Activated T-cell treated with anti-CD3 and anti-CD28 coated beads, Interleukin-2, amount 50 U/mL, for 4 hours (primary cell): Measurements from ENCODE around the gene ILDR1. TPM values are rescaled to one million over a fixed set of nuclear protein-coding genes. Genes with fewer than 3 reads are reported as not detected.
"Not testable (repeated sequence)": the region's sequence is repeated elsewhere in the genome, so short reads cannot be mapped to it uniquely, and the experiment has no call there.

Experiments
- ATAC-seq, 2 donors: fragments of 200-7000 bp; cut with Tn5 transposase; one replicate each; pipeline ENCODE4 v1.10.0; 2021
- DNase-seq: peaks from one replicate; pipeline ENCODE4 v3.0.0-alpha.2; 2020
- H3K27me3 Mint-ChIP-seq: one replicate; pipeline ENCODE4 v1.8.0; 2021; ENCODE audit warnings: low read depth, mixed read lengths
- H3K36me3 Mint-ChIP-seq: one replicate; pipeline ENCODE4 v1.8.0; 2022; ENCODE audit warnings: mixed read lengths; ENCODE audit not compliant: insufficient read depth
- H3K4me1 Mint-ChIP-seq: one replicate; pipeline ENCODE4 v1.8.0; 2021; ENCODE audit warnings: low read depth, mixed read lengths
- H3K4me3 Mint-ChIP-seq: one replicate; pipeline ENCODE4 v1.8.0; 2021; ENCODE audit warnings: mild to moderate bottlenecking, moderate library complexity, mixed read lengths
- H3K9me3 Mint-ChIP-seq: one replicate; pipeline ENCODE4 v1.8.0; 2021; ENCODE audit warnings: mixed read lengths
- total RNA-seq, 3 donors: library from RNA; stranded (reverse); gene quantifications; one replicate each; pipeline ENCODE4 v1.2.1, GENCODE V29; 2021

ILDR1 gene
- total RNA-seq, 3 donors from 2014 or later = 0.18 TPM; not detected in 2

DNA sequence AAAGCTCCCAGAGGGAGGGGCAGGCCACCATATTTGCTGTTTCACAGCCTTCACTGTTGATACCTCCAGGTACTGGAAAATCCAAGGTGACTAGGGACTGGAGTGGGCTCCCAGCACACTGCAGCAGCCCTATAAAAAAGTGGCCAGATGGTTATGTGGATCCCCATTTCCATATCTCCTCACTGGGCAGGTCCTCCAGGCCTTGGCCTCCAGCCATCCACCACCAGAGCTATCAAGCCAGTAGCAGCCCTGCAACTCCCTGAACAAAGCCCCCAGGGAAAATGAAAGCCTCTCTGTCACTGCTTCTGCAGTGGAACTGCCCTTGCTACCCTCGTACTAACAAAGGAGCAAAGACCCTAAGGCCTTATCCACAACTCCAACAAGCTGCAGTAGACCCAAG lies 58.4 kb downstream of the ILDR1 start:
- H3K4me1 Mint-ChIP-seq = no peaks in the 10 kb centered on the region
- peaks cover 4% of the 10 kb centered on the region for H3K27me3 Mint-ChIP-seq
- no peak for DNase-seq
- no peaks in the 10 kb centered on the region for H3K36me3 Mint-ChIP-seq
- H3K4me3 Mint-ChIP-seq = no peak overlapping the region
- no peaks in the 10 kb centered on the region for H3K9me3 Mint-ChIP-seq
- ATAC-seq = no peak

DNA sequence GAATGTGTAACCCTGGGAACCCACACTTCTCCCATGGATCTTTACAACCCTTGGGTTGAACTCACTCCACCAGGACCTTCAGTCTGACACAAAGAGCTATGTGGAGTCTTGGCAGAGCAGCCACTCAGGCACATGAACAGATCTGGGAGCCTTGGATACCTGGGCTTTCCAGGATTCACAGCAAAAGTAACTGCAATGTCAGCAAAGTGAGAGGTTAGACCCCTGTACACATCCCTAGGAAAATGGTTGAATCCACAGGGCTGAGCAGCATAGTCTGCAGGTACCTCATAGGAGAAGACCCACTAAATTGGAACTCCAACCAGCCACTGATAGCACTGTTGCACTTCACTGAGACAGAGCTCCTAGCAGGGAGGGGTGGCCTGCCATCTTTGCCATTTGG lies 59.6 kb downstream of the ILDR1 start:
- ATAC-seq (no peak), DNase-seq (no peak)
- Mint-ChIP-seq H3K9me3 (no peaks in the 10 kb centered on the region), H3K4me3 (no peak overlapping the region), H3K4me1 (no peaks in the 10 kb centered on the region), H3K36me3 (no peaks in the 10 kb centered on the region), H3K27me3 (peaks cover 4% of the 10 kb centered on the region)

DNA sequence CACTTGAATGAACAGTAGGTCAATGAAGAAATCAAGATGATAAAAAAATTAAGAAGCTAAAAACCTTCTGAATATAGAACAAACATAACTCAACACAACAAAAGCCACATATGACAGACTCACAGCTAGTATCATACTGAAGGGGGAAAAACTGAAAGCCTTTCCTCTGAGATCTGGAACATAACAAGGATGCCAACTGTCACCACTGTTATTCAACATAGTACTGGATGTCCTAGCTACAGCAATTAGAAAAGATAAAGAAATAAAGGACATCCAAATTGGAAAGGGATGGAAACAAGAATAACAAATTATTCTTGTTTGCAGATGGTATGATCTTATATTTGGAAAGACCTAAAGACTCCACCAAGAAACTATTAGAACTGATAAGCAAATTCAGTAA lies 60.8 kb downstream of the ILDR1 start:
- no peaks in the 10 kb centered on the region for H3K9me3 Mint-ChIP-seq
- H3K4me3 Mint-ChIP-seq = no peak overlapping the region
- H3K27me3 Mint-ChIP-seq = peaks cover 4% of the 10 kb centered on the region
- H3K4me1 Mint-ChIP-seq = no peaks in the 10 kb centered on the region
- ATAC-seq (no peak), DNase-seq (no peak)
- no peaks in the 10 kb centered on the region for H3K36me3 Mint-ChIP-seq

DNA sequence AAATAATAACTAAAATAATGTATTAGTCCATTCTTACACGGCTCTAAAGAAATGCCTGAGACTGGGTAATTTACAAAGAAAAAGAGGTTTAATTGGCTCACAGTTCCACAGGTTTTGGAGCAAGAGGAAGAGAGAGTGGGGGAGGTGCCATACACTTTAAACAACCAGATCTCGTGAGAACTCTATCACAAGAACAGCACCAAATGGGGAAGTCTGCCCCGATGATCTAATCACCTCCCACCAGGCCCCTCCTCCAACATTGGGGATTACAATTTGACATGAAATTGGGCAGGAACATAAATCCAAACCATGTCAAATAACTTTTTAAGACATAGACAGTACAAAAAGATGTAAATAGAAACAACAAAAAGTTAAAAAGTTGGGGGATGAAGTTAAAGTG lies 63.2 kb downstream of the ILDR1 start:
- H3K9me3 Mint-ChIP-seq = no peaks in the 10 kb centered on the region

DNA sequence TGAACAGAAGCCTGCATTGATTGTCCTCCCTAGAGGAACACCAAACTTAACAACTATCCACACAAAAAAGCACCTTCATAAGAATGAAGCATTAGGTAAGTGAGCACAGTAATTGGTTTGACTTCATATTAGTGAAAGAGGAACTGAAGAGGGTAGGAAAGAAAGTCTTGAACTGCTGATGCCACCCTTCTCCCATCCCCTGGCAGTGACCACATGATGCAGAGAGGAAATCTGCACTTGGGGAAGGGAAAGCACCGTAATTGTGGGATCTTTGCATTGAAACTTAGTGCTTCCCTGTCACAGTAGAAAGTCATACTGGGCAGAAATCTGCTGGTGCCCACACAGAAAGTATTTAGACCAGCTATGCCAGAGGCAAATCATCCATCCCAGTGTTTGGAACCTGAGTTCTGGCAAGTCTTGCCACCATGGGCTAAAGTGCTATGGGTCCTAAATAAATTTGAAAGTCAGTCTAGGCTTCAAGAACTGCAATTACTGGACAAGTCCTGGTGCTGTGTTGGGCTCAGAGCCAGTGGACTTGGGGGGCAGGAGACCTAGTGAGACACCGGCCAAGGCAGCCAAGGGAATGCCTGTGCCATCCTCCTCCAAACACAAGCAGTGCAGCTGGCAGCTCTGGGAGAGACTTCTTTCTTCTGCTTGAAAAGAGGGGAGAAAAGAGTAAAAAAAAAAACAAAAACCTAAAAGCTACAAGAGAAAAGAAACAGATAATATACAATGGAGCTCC lies 64.2 kb downstream of the ILDR1 start:
- H3K36me3 Mint-ChIP-seq = no peaks in the 10 kb centered on the region
- H3K4me3 Mint-ChIP-seq = no peak overlapping the region
- no peaks in the 10 kb centered on the region for H3K4me1 Mint-ChIP-seq
- H3K9me3 Mint-ChIP-seq = no peaks in the 10 kb centered on the region
- no peak for ATAC-seq
- peaks cover 3% of the 10 kb centered on the region for H3K27me3 Mint-ChIP-seq
- DNase-seq = no peak

More for the DNA sequence above, 63.2 kb downstream of the ILDR1 start:
- ATAC-seq (no peak), DNase-seq (no peak)
- Mint-ChIP-seq H3K4me3 (no peak overlapping the region), H3K36me3 (no peaks in the 10 kb centered on the region), H3K27me3 (peaks cover 3% of the 10 kb centered on the region), H3K4me1 (no peaks in the 10 kb centered on the region)

DNA sequence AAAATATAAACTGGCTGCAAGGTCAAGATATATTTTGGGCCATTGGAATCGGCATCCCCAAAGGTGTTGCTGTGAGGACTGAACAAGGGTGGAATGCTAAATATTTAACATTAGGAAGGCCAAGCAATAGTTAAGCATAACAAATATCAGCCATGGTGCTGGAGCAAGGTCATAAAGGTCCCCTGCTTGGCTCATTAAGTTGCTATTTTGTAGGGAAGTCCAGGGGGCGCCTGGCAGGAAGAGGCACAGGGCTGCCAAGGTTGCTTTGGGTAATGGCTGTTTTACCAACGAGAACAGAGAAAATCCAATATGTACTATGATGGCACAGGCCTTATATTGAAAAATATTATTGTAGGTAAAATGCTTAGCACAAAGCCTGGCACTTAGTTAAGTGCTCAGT lies 65.7 kb downstream of the ILDR1 start:
- no peaks in the 10 kb centered on the region for H3K4me1 Mint-ChIP-seq
- no peaks in the 10 kb centered on the region for H3K27me3 Mint-ChIP-seq
- DNase-seq = no peak
- H3K36me3 Mint-ChIP-seq = peaks cover 2% of the 10 kb centered on the region
- no peak for ATAC-seq
- H3K4me3 Mint-ChIP-seq = no peak overlapping the region
- peaks cover 8% of the 10 kb centered on the region for H3K9me3 Mint-ChIP-seq

DNA sequence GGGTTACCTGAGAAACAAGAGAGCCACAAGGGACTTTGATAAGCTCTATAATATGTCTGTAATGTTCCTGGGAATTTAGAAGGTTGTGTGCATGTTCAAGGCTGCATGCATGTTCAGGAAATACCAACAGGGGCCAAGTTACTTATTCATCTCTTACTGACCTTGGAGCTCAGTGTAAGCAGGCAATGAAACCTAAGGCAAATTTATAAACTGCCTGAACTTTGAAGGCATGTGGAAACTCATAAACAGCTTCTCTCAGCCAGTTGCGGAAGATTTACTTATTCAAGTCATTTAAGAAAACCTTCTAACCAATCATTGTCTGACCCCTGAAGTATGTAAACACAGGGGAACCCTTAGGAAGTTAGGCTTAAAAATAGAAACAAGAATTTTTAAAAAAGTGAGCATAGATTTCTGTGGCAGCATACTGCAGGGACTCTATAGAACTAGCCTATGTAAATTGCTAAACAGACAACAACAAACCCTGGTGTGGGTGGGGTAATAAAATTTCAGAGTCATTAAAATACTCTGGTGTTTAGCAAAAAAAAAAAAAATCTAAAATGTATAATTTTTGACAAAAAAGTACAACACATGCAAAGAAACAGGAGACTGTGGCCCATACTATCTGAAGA lies 70.6 kb downstream of the ILDR1 start:
- Mint-ChIP-seq H3K36me3 (peaks cover 5% of the 10 kb centered on the region), H3K27me3 (peaks cover 1% of the 10 kb centered on the region), H3K4me3 (no peak overlapping the region), H3K4me1 (no peaks in the 10 kb centered on the region), H3K9me3 (peaks cover 8% of the 10 kb centered on the region)
- no peak for DNase-seq
- no peak for ATAC-seq

DNA sequence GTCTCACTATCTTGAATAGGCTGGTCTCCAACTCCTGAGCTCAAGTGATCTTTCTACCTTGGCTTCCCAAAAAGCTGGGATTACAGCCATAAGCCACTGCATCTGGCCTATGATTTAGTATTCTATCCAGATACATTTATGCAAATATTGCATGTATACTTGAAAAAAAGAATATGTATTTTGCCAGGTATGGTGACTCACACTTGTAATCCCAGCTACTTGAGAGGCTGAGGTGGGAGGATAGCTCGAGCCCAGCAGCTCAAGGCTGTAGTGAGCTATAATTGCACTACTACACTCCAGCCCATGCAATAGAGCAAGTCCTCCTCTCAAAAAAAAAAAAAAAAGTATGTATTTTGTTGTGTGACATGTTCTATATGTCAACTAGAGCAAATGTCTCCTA lies 73.4 kb downstream of the ILDR1 start:
- Mint-ChIP-seq H3K27me3 (peaks cover 1% of the 10 kb centered on the region), H3K36me3 (peaks cover 5% of the 10 kb centered on the region), H3K4me3 (no peak overlapping the region), H3K4me1 (no peaks in the 10 kb centered on the region), H3K9me3 (peaks cover 8% of the 10 kb centered on the region)
- DNase-seq = no peak
- no peak for ATAC-seq

DNA sequence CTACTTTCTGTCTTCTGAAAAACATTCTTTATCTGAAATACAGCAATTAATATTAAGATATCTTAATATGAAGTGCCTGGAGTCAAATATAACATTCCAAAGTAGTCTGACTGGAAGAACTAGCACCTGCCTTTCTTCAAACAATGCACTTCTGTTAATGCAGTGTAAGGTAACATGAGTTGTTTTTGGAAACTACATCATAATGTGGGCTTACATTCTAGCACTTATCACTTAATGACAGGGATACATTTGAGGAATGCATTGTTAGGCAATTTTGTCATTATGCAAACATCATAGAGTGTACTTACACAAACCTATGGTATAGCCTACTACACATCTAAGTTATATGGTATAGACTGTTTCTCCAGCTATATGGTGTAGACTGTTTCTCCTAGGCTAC lies 78.6 kb downstream of the ILDR1 start:
- H3K36me3 Mint-ChIP-seq = peaks cover 16% of the 10 kb centered on the region
- no peak overlapping the region for H3K4me3 Mint-ChIP-seq
- H3K9me3 Mint-ChIP-seq = no peaks in the 10 kb centered on the region
- H3K27me3 Mint-ChIP-seq = no peaks in the 10 kb centered on the region
- no peaks in the 10 kb centered on the region for H3K4me1 Mint-ChIP-seq
- no peak for DNase-seq
- no peak for ATAC-seq

DNA sequence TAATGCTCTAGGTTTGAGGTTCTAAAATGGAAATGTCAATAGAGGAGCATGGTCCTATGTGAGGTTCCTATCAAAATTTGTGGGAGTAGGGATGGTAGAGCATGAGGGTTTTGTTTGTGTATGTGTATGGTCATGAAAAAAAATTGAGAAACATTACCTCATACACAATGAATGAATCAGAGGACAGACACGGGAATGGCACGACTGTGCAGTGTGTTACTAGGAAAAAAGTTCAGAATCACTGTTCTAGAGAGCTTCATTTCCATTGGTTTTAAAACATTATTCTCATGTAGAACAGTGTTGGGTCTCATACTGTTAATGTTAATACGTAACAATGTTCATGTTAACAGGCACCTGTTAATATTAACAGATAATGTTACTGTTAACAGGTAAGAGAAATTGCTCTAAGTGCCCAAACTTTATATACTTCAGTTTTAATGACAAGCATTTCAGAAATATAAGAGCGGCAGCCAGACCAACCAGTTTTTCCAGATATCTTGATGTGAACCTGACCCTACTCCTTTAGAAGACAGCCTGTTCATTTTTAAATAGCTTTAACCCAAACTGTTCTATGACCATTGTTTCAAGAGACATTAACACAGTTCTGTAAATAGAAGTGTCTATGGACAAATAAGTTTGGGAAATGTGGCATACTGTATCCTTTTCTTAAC lies 79.8 kb downstream of the ILDR1 start:
- H3K36me3 Mint-ChIP-seq = peaks cover 17% of the 10 kb centered on the region
- no peak overlapping the region for H3K4me3 Mint-ChIP-seq
- no peaks in the 10 kb centered on the region for H3K9me3 Mint-ChIP-seq
- ATAC-seq (no peak), DNase-seq (no peak)
- H3K27me3 Mint-ChIP-seq = no peaks in the 10 kb centered on the region
- no peaks in the 10 kb centered on the region for H3K4me1 Mint-ChIP-seq

DNA sequence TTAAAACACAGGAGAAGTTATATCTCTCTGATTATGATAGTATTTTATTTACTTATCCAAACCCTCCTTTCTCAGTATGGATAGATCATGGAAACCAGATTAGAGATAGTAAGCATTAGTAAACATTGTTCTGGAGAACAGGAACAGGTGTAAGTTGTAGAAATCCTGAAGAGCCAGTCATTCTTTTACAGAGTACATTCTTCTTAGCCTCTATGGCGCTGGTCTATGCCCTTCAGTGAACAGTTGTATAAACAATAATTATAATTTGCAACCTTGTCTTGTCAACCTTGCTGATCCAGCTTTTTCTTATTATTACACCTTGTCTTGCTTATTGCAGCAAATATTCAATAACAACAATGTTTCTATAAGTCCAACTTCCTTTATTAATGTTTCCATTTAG lies 80.5 kb downstream of the ILDR1 start:
- H3K36me3 Mint-ChIP-seq = peaks cover 17% of the 10 kb centered on the region
- H3K4me1 Mint-ChIP-seq = no peaks in the 10 kb centered on the region
- no peaks in the 10 kb centered on the region for H3K9me3 Mint-ChIP-seq
- no peak overlapping the region for H3K4me3 Mint-ChIP-seq
- no peak for ATAC-seq
- no peaks in the 10 kb centered on the region for H3K27me3 Mint-ChIP-seq
- DNase-seq = no peak

DNA sequence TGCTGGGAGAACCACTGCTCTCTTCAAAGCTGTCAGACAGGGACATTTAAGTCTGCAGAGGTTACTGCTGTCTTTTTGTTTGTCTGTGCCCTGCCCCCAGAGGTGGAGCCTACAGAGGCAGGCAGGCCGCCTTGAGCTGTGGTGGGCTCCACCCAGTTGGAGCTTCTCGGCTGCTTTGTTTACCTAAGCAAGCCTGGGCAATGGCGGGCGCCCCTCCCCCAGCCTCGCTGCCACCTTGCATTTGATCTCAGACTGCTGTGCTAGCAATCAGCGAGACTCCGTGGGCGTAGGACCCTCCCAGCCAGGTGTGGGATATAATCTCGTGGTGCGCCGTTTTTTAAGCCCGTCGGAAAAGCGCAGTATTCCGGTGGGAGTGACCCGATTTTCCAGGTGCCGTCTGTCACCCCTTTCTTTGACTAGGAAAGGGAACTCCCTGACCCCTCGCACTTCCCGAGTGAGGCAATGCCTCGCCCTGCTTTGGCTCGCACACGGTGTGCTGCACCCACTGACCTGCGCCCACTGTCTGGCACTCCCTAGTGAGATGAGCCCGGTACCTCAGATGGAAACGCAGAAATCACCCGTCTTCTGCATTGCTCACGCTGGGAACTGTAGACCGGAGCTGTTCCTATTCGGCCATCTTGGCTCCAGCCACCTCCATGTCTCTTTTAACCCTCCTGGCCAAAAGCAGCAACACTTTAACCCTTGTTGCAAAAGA lies 83.7 kb downstream of the ILDR1 start:
- H3K4me1 Mint-ChIP-seq, DNase-seq, H3K27me3 Mint-ChIP-seq, H3K4me3 Mint-ChIP-seq, H3K9me3 Mint-ChIP-seq, ATAC-seq: not testable (repeated sequence)
- H3K36me3 Mint-ChIP-seq = peaks cover 21% of the 10 kb centered on the region
